SKM-1 treated with dmso at 0.1 percent for 144 hours (cell line): Measurements from ENCODE around the gene NTM.
"Not testable (repeated sequence)": the region's sequence is repeated elsewhere in the genome, so short reads cannot be mapped to it uniquely, and the experiment has no call there.

Experiments
- DNase-seq: peaks from one replicate; lab custom pipeline; 2025; ENCODE audit not compliant: unreplicated experiment; lab: John Stamatoyannopoulos, UW

NTM gene

GRCh38 chr11:131370090-131370751 is at the start of gene NTM:
NTM (plus strand) TSS chr11:131370615.
- DNase-seq, result no peak

- no peak for DNase-seq
Observed at GRCh38 chr11:131324921-131325570, 45.4 kb upstream of the NTM start.

GRCh38 chr11:131326829-131327228 is 43.6 kb upstream of the NTM start:
- no peak for DNase-seq

- DNase-seq, result no peak
Observed at GRCh38 chr11:131327421-131327820, 43.0 kb upstream of the NTM start.

- no peak for DNase-seq
Observed at GRCh38 chr11:131328843-131329242, 41.6 kb upstream of the NTM start.

- no peak for DNase-seq
Observed at GRCh38 chr11:131331010-131331409, 39.4 kb upstream of the NTM start.

- DNase-seq, result no peak
Observed at GRCh38 chr11:131331546-131331945, 38.9 kb upstream of the NTM start.

- DNase-seq, result no peak
Observed at GRCh38 chr11:131334601-131335000, 35.8 kb upstream of the NTM start.

GRCh38 chr11:131341900-131342299 is 28.5 kb upstream of the NTM start:
- not testable (repeated sequence) for DNase-seq

- DNase-seq, result not testable (repeated sequence)
Observed at GRCh38 chr11:131342442-131342841, 28.0 kb upstream of the NTM start.

GRCh38 chr11:131345406-131345805 is 25.0 kb upstream of the NTM start:
- DNase-seq, result no peak

- no peak for DNase-seq
Observed at GRCh38 chr11:131349368-131350086, 20.9 kb upstream of the NTM start.

GRCh38 chr11:131350872-131351271 is 19.5 kb upstream of the NTM start:
- DNase-seq, result no peak

- DNase-seq, result no peak
Observed at GRCh38 chr11:131351848-131352247, 18.6 kb upstream of the NTM start.

- no peak for DNase-seq
Observed at GRCh38 chr11:131353766-131354165, 16.6 kb upstream of the NTM start.

- no peak for DNase-seq
Observed at GRCh38 chr11:131354251-131354701, 16.1 kb upstream of the NTM start.

- no peak for DNase-seq
Observed at GRCh38 chr11:131356206-131356605, 14.2 kb upstream of the NTM start.

GRCh38 chr11:131365329-131365930 is 5.0 kb upstream of the NTM start:
- no peak for DNase-seq

- DNase-seq, result no peak
Observed at GRCh38 chr11:131370901-131371790, 731 bp downstream of the NTM start.

GRCh38 chr11:131371791-131372104 is 1.3 kb downstream of the NTM start:
- no peak for DNase-seq
